Endothelial cell of umbilical vein (primary cell): ENCODE measurements around the gene USP46. TPM values are rescaled to one million over a fixed set of nuclear protein-coding genes. Genes with fewer than 3 reads are reported as not detected.

Source experiments
- BruUV-seq: library from RNA; stranded (reverse); fragments of 400-500 nt; replicated peaks from 2 replicates; lab custom pipeline; 2021; lab: Mats Ljungman, UMichigan
- CTCF ChIA-PET: fragments of 300-600, 350-600 bp; sonication (Branson Sonifier 250); formaldehyde crosslinking; loops from one replicate; lab custom pipeline; 2021; ENCODE audit warnings: antibody characterized with exemption, inconsistent platforms; lab: Charles Lee
- POLR2A ChIA-PET: fragments of 300-600, 350-600 bp; sonication (Branson Sonifier 250); formaldehyde crosslinking; loops from one replicate; lab custom pipeline; 2021; ENCODE audit warnings: antibody characterized with exemption, inconsistent platforms; lab: Charles Lee
- DNase-seq: peaks from one replicate; pipeline ENCODE4 v3.0.0-alpha.2; 2011; ENCODE audit warnings: low read depth, low spot score
- FAIRE-seq: peaks from 2 replicates; lab custom pipeline; 2011; peaks lifted over from hg19 to GRCh38; lab: Jason Lieb, UNC
- H2AFZ ChIP-seq: 2 replicates; pipeline ENCODE4 v1.6.0; 2012; ENCODE audit warnings: low read depth, low read length, control low read depth, inconsistent platforms
- H3K27ac ChIP-seq: 2 replicates; pipeline ENCODE4 v1.5.1; 2011; ENCODE audit warnings: low read depth, mild to moderate bottlenecking, control low read depth, low read length, moderate library complexity; ENCODE audit not compliant: insufficient read depth
- H3K27me3 ChIP-seq, 2 experiments: 2 replicates each; pipeline versions ENCODE4 v1.6.0 to v1.6.1; 2011; ENCODE audit warnings: low read length in 2 of 2, mixed read lengths in 1 of 2; ENCODE audit not compliant: control insufficient read depth in 2 of 2, insufficient read depth in 2 of 2
- H3K36me3 ChIP-seq, 2 experiments: 2 replicates in 1 of 2; 3 replicates in 1 of 2; pipeline ENCODE4 v1.5.1; 2011; ENCODE audit warnings: low read length in 2 of 2, mild to moderate bottlenecking in 1 of 2, moderate library complexity in 1 of 2; ENCODE audit not compliant: control insufficient read depth in 2 of 2, insufficient read depth in 2 of 2; ENCODE audit errors: extremely low read depth in 1 of 2
- H3K4me1 ChIP-seq: 3 replicates; pipeline ENCODE4 v1.5.1; 2011; ENCODE audit warnings: mild to moderate bottlenecking, low read length; ENCODE audit not compliant: control insufficient read depth, insufficient read depth; ENCODE audit errors: extremely low read depth
- H3K4me2 ChIP-seq: 2 replicates; pipeline ENCODE4 v1.6.1; 2011; ENCODE audit warnings: low read length, control low read depth, mixed read lengths; ENCODE audit not compliant: insufficient read depth
- H3K4me3 ChIP-seq, 3 experiments: fragments of 200-600 bp in 1 of 3; sonication (generic), shearing (Covaris generic) in 1 of 3; replicated peaks in 1 of 3; 2 replicates each; pipeline ENCODE4 v1.5.1; 2011 to 2016; ENCODE audit warnings: control low read depth in 3 of 3, low read length in 3 of 3, mild to moderate bottlenecking in 2 of 3, inconsistent platforms in 1 of 3, low read depth in 1 of 3, moderate library complexity in 1 of 3; ENCODE audit not compliant: insufficient read depth in 1 of 3
- H3K79me2 ChIP-seq: 2 replicates; pipeline ENCODE4 v1.6.0; 2012; ENCODE audit warnings: low read length, inconsistent platforms; ENCODE audit not compliant: control insufficient read depth, insufficient read depth
- H3K9ac ChIP-seq: replicated peaks from 2 replicates; pipeline ENCODE3; 2011; ENCODE audit warnings: low read length, control low read depth; ENCODE audit not compliant: insufficient read depth; ENCODE audit errors: extremely low read depth
- H3K9me1 ChIP-seq: replicated peaks from 3 replicates; pipeline ENCODE4 v1.6.0; 2011; ENCODE audit warnings: mild to moderate bottlenecking, low read length; ENCODE audit not compliant: control insufficient read depth, insufficient read depth; ENCODE audit errors: extremely low read depth
- H3K9me3 ChIP-seq: replicated peaks from 2 replicates; pipeline ENCODE4 v1.5.1; 2012; ENCODE audit warnings: low read length, inconsistent platforms; ENCODE audit not compliant: control insufficient read depth, insufficient read depth
- H4K20me1 ChIP-seq: replicated peaks from 2 replicates; pipeline ENCODE3; 2011; ENCODE audit warnings: mild to moderate bottlenecking, low read length; ENCODE audit not compliant: control insufficient read depth, insufficient read depth; ENCODE audit errors: extremely low read depth
- CTCF ChIP-seq, 2 donors: IDR thresholded peaks; 1 replicate in 1 of 2; 2 replicates in 1 of 2; pipeline ENCODE4 v1.5.1; 2011; ENCODE audit warnings: low read length in 2 of 2, mild to moderate bottlenecking in 2 of 2, moderate library complexity in 2 of 2, control low read depth in 1 of 2, inconsistent platforms in 1 of 2, low read depth in 1 of 2; ENCODE audit not compliant: insufficient read depth in 1 of 2; ENCODE audit errors: extremely low read depth in 1 of 2
- EZH2 ChIP-seq: IDR thresholded peaks from 2 replicates; pipeline ENCODE4 v1.6.1; 2012; ENCODE audit warnings: borderline replicate concordance, low read depth, mild to moderate bottlenecking, moderate library complexity, low read length, inconsistent platforms; ENCODE audit not compliant: severe bottlenecking
- GATA2 ChIP-seq: IDR thresholded peaks from 2 replicates; pipeline ENCODE4 v1.7.0; 2011; ENCODE audit warnings: low read depth, mild to moderate bottlenecking, moderate library complexity, mixed read lengths, low read length; ENCODE audit not compliant: insufficient read length, insufficient read depth
- MYC ChIP-seq: IDR thresholded peaks from one replicate; pipeline ENCODE4 v1.6.1; 2011; ENCODE audit warnings: mild to moderate bottlenecking, low read depth, low read length
- POLR2A ChIP-seq: IDR thresholded peaks from 2 replicates; pipeline ENCODE4 v1.6.1; 2012; ENCODE audit warnings: low read depth, mild to moderate bottlenecking, control low read depth, low read length
- dilution Hi-C: fragments of 300-500 bp; cut with MboI; formaldehyde crosslinking; loops from one replicate; pipeline ENCODE4 v1.15.0; 2019; ENCODE audit warnings: low sequenced_read_pairs; ENCODE audit not compliant: extremely low pct_ligation_motif_present
- intact Hi-C: fragments of 100-400 bp; cut with micrococcal nuclease; formaldehyde crosslinking; loops from one replicate; pipeline ENCODE4 v1.10.0; 2022
- polyA plus RNA-seq, 4 experiments: library from polyadenylated mRNA; depleted of rRNA in 3 of 4; stranded (reverse) in 3 of 4; unstranded in 1 of 4; fragments of >200 nt; gene quantifications; 2 replicates each; pipeline versions ENCODE4 v1.2.1 to v1.2.3, GENCODE V29; 2011 to 2012; ENCODE audit warnings: missing spikeins in 1 of 4
- total RNA-seq: library from RNA; stranded (reverse); gene quantifications from 2 replicates; pipeline ENCODE4 v1.2.3, GENCODE V29; 2021

The USP46 gene
- total and polyA plus RNA-seq, 2 donors (not counting 3 experiments of a cell fraction or from before 2014, with no cell fraction given), result 5.2 to 23.7 TPM

GRCh38 chr4:52685316-52685715 is 26.2 kb upstream of the USP46 start:
- dilution Hi-C loops, result no loop called here
- POLR2A ChIA-PET, result no interaction called here

More at GRCh38 chr4:52685316-52685715, 26.2 kb upstream of the USP46 start:
- no peak for DNase-seq
- Histone ChIP-seq H3K9ac (no peak overlapping the region), H3K4me3 (no peak overlapping the region), H3K36me3 (no peaks in the 10 kb centered on the region), H3K79me2 (no peaks in the 10 kb centered on the region), H3K4me1 (no peaks in the 10 kb centered on the region), H3K4me2 (no peak overlapping the region), H2AFZ (no peak overlapping the region), H3K9me1 (no peaks in the 10 kb centered on the region), H4K20me1 (no peaks in the 10 kb centered on the region), H3K27me3 (peaks cover 2 to 9% of the 10 kb centered on the region in 2 experiments), H3K27ac (no peak overlapping the region), H3K9me3 (no peaks in the 10 kb centered on the region)
- FAIRE-seq, result no peak
- no TSS peak for BruUV-seq
- TF ChIP-seq MYC (no peak), GATA2 (no peak), POLR2A (no peak), CTCF (IDR thresholded peaks at IDR 0.05; ENCODE audit: extremely low read depth in 1 of 2, insufficient read depth in 1 of 2, low read depth in 1 of 2, low read length in 2 of 2) (no peak), EZH2 (no peak)
- CTCF ChIA-PET, result interaction anchor here (1.1 to 1.8 kb wide), 3 partner anchors 10 to 14 kb away, joined by 3 to 4 read pairs (median 4); no protein-coding TSS in a partner anchor
- intact Hi-C loops, result no loop called here
